Stimulated activated CD4-positive, alpha-beta T cell treated with anti-CD3 and anti-CD28 coated beads, Interleukin-12 subunit alpha, Interleukin-12 subunit beta, amount 100 ng/mL, for 4 hours (primary cell): ENCODE measurements around the gene DDAH2.

ENCODE experiments used
- DNase-seq: peaks from one replicate; pipeline ENCODE4 v3.0.0-alpha.2; 2020

Gene DDAH2

GRCh38 chr6:31687860-31688693 lies 41.0 kb downstream of the DDAH2 start:
- no peak for DNase-seq

- DNase-seq = no peak
Observed at GRCh38 chr6:31687321-31687720, 41.8 kb downstream of the DDAH2 start.

GRCh38 chr6:31686483-31686882 lies 42.6 kb downstream of the DDAH2 start:
- DNase-seq = no peak

- DNase-seq = no peak
Observed at GRCh38 chr6:31683591-31683990, 45.5 kb downstream of the DDAH2 start.

- peak; percentile 41 for DNase-seq
Observed at GRCh38 chr6:31681135-31681671, 47.9 kb downstream of the DDAH2 start.

GRCh38 chr6:31680226-31681134 lies 48.6 kb downstream of the DDAH2 start, which contains the start of gene LY6G5C:
LY6G5C (minus strand) TSS chr6:31681067; CDS start chr6:31680373, 694 bp downstream.
- peak; percentile 60 for DNase-seq

- DNase-seq = no peak
Observed at GRCh38 chr6:31677955-31678354, 51.1 kb downstream of the DDAH2 start.
